H1 (cell line): ENCODE measurements around the gene TNFAIP1. TPM values are rescaled to one million over a fixed set of nuclear protein-coding genes. Genes with fewer than 3 reads are reported as not detected.

Experiments
- CTCF ChIA-PET: fragments of 300-600 bp; sonication (Branson Sonifier 250); formaldehyde crosslinking; loops from one replicate; lab custom pipeline; 2021; ENCODE audit not compliant: partially characterized antibody; lab: Charles Lee
- POLR2A ChIA-PET: fragments of 300-600 bp; sonication (Branson Sonifier 250); formaldehyde crosslinking; loops from one replicate; lab custom pipeline; 2021; ENCODE audit warnings: inconsistent platforms; ENCODE audit not compliant: partially characterized antibody; lab: Charles Lee
- DNase-seq, 2 experiments: peaks; one replicate each; pipeline versions ENCODE4 v3.0.0 to v3.0.0-alpha.2; 2010 to 2022; ENCODE audit warnings: low spot score in 2 of 2, low read depth in 1 of 2, mixed read lengths in 1 of 2
- FAIRE-seq: peaks from 2 replicates; lab custom pipeline; 2011; peaks lifted over from hg19 to GRCh38; lab: Jason Lieb, UNC
- H2AFZ ChIP-seq: 2 replicates; pipeline ENCODE4 v1.8.1; 2012; ENCODE audit warnings: low read length, inconsistent platforms
- H2AK5ac ChIP-seq: 2 replicates; pipeline ENCODE4 v1.6.1; 2013; ENCODE audit warnings: low read depth, low read length
- H2BK120ac ChIP-seq: replicated peaks from 2 replicates; pipeline ENCODE3; 2013; ENCODE audit warnings: low read depth, low read length, inconsistent platforms
- H2BK12ac ChIP-seq: 2 replicates; pipeline ENCODE4 v1.6.1; 2013; ENCODE audit warnings: low read depth, low read length
- H2BK15ac ChIP-seq: 2 replicates; pipeline ENCODE4 v1.6.1; 2013; ENCODE audit warnings: low read length
- H2BK20ac ChIP-seq: 2 replicates; pipeline ENCODE4 v1.6.1; 2013; ENCODE audit warnings: low read length
- H2BK5ac ChIP-seq: 2 replicates; pipeline ENCODE4 v1.6.1; 2013; ENCODE audit warnings: low read depth, low read length
- H3K14ac ChIP-seq: 2 replicates; pipeline ENCODE4 v1.6.1; 2013; ENCODE audit warnings: inconsistent platforms; ENCODE audit not compliant: insufficient read length
- H3K18ac ChIP-seq: 2 replicates; pipeline ENCODE4 v1.6.1; 2013; ENCODE audit warnings: low read length; ENCODE audit errors: extremely low read depth
- H3K23ac ChIP-seq: 2 replicates; pipeline ENCODE4 v1.6.1; 2013; ENCODE audit warnings: inconsistent platforms; ENCODE audit not compliant: insufficient read length
- H3K23me2 ChIP-seq: 2 replicates; pipeline ENCODE4 v1.6.1; 2013; ENCODE audit warnings: low read depth, low read length
- H3K27ac ChIP-seq: 2 replicates; pipeline ENCODE4 v1.6.1; 2011; ENCODE audit warnings: low read depth, low read length, inconsistent platforms
- H3K27me3 ChIP-seq, 4 experiments: replicated peaks in 1 of 4; 1 replicate in 1 of 4; 2 replicates in 3 of 4; pipeline versions ENCODE4 v1.6.1 to v1.8.1; 2011 to 2013; ENCODE audit warnings: low read length in 3 of 4, mild to moderate bottlenecking in 3 of 4, inconsistent platforms in 2 of 4, mixed read lengths in 2 of 4, moderate library complexity in 1 of 4; ENCODE audit not compliant: control insufficient read depth in 3 of 4, insufficient read depth in 3 of 4; ENCODE audit errors: extremely low read depth in 1 of 4
- H3K36me3 ChIP-seq, 4 experiments: 2 replicates each; pipeline versions ENCODE4 v1.6.1 to v1.8.1; 2011 to 2013; ENCODE audit warnings: mild to moderate bottlenecking in 4 of 4, low read length in 3 of 4, moderate library complexity in 2 of 4, control low read depth in 1 of 4, inconsistent platforms in 1 of 4; ENCODE audit not compliant: insufficient read depth in 4 of 4, control insufficient read depth in 2 of 4
- H3K4ac ChIP-seq: replicated peaks from 2 replicates; pipeline ENCODE3; 2013; ENCODE audit warnings: low read length, low read depth, mixed read lengths, inconsistent platforms; ENCODE audit not compliant: insufficient read length
- H3K4me1 ChIP-seq, 4 experiments: replicated peaks in 1 of 4; 1 replicate in 1 of 4; 2 replicates in 3 of 4; pipeline versions ENCODE4 v1.6.1 to v1.8.1; 2011 to 2013; ENCODE audit warnings: low read length in 3 of 4, inconsistent platforms in 2 of 4, mixed read lengths in 1 of 4; ENCODE audit not compliant: insufficient read depth in 4 of 4, control insufficient read depth in 3 of 4
- H3K4me2 ChIP-seq, 2 experiments: 2 replicates each; pipeline versions ENCODE4 v1.6.1 to v1.8.1; 2011 to 2013; ENCODE audit warnings: low read depth in 2 of 2, low read length in 2 of 2, control low read depth in 1 of 2, inconsistent platforms in 1 of 2, mild to moderate bottlenecking in 1 of 2; ENCODE audit not compliant: insufficient read depth in 1 of 2
- H3K4me3 ChIP-seq, 4 experiments: fragments of 200-600, 300-600 bp in 1 of 4; sonication (generic), shearing (Covaris generic), sonication (Bioruptor Twin) in 1 of 4; 2 replicates each; pipeline versions ENCODE4 v1.5.1 to v1.8.1; 2011 to 2016; ENCODE audit warnings: low read length in 4 of 4, low read depth in 3 of 4, control low read depth in 2 of 4, inconsistent platforms in 2 of 4, mild to moderate bottlenecking in 2 of 4, mixed read lengths in 1 of 4, moderate library complexity in 1 of 4; ENCODE audit not compliant: insufficient read depth in 2 of 4; ENCODE audit errors: extremely low read depth in 1 of 4
- H3K56ac ChIP-seq: replicated peaks from 2 replicates; pipeline ENCODE3; 2013; ENCODE audit warnings: low read depth, mild to moderate bottlenecking, mixed read lengths, low read length, inconsistent platforms; ENCODE audit not compliant: insufficient read length
- H3K79me1 ChIP-seq: 2 replicates; pipeline ENCODE4 v1.6.1; 2013; ENCODE audit warnings: low read depth, low read length, control low read depth
- H3K79me2 ChIP-seq, 2 experiments: 2 replicates each; pipeline versions ENCODE4 v1.6.1 to v1.8.1; 2012 to 2013; ENCODE audit warnings: low read length in 2 of 2, mild to moderate bottlenecking in 2 of 2, inconsistent platforms in 1 of 2; ENCODE audit not compliant: insufficient read depth in 2 of 2, control insufficient read depth in 1 of 2
- H3K9ac ChIP-seq, 4 experiments: replicated peaks in 1 of 4; 1 replicate in 1 of 4; 2 replicates in 3 of 4; pipeline versions ENCODE4 v1.6.1 to v1.8.1; 2011 to 2013; ENCODE audit warnings: low read depth in 3 of 4, low read length in 3 of 4, control low read depth in 2 of 4, mild to moderate bottlenecking in 2 of 4, moderate library complexity in 2 of 4, inconsistent platforms in 1 of 4; ENCODE audit errors: extremely low read depth in 1 of 4
- H3K9me3 ChIP-seq, 2 experiments: 2 replicates each; pipeline versions ENCODE4 v1.6.1 to v1.8.1; 2012 to 2013; ENCODE audit warnings: mild to moderate bottlenecking in 2 of 2, moderate library complexity in 2 of 2, control low read depth in 1 of 2, inconsistent platforms in 1 of 2, low read depth in 1 of 2, low read length in 1 of 2, mixed read lengths in 1 of 2; ENCODE audit not compliant: insufficient read depth in 2 of 2
- H4K20me1 ChIP-seq, 2 experiments: replicated peaks in 1 of 2; 2 replicates each; pipeline versions ENCODE3 to v1.8.1; 2011 to 2013; ENCODE audit warnings: inconsistent platforms in 2 of 2, low read length in 2 of 2, mild to moderate bottlenecking in 1 of 2; ENCODE audit not compliant: insufficient read depth in 2 of 2, control insufficient read depth in 1 of 2
- H4K5ac ChIP-seq: 2 replicates; pipeline ENCODE4 v1.6.1; 2013; ENCODE audit warnings: low read length, low read depth, mixed read lengths, inconsistent platforms; ENCODE audit not compliant: insufficient read length
- H4K8ac ChIP-seq: 2 replicates; pipeline ENCODE4 v1.8.0; 2013; ENCODE audit warnings: mild to moderate bottlenecking, moderate library complexity, low read length, inconsistent platforms; ENCODE audit not compliant: insufficient read depth; ENCODE audit errors: extremely low read depth
- H4K91ac ChIP-seq: replicated peaks from 2 replicates; pipeline ENCODE3; 2013; ENCODE audit warnings: low read length, mixed read lengths, inconsistent platforms; ENCODE audit not compliant: insufficient read length
- ATF2 ChIP-seq: IDR thresholded peaks from 2 replicates; pipeline ENCODE4 v1.6.1; 2012; ENCODE audit warnings: low read length, inconsistent platforms
- BRCA1 ChIP-seq: IDR thresholded peaks from 2 replicates; pipeline ENCODE4 v1.6.1; 2012; ENCODE audit warnings: low read depth, low read length, improper control_type of control experiment
- HDAC6 ChIP-seq: IDR thresholded peaks from one replicate; pipeline ENCODE4 v1.7.1; 2012; ENCODE audit warnings: low read depth, mild to moderate bottlenecking, inconsistent platforms, low read length, moderate library complexity
- JUN ChIP-seq: IDR thresholded peaks from 2 replicates; pipeline ENCODE4 v1.6.1; 2011; ENCODE audit warnings: low read depth, mild to moderate bottlenecking, improper control_type of control experiment, low read length
- POU5F1 ChIP-seq: IDR thresholded peaks from 2 replicates; pipeline ENCODE4 v1.6.1; 2011; ENCODE audit warnings: low read depth, mild to moderate bottlenecking, low read length, moderate library complexity
- RBBP5 ChIP-seq: IDR thresholded peaks from 2 replicates; pipeline ENCODE4 v1.7.1; 2012; ENCODE audit warnings: low read depth, mild to moderate bottlenecking, inconsistent platforms, low read length, moderate library complexity, borderline replicate concordance
- RFX5 ChIP-seq: IDR thresholded peaks from 2 replicates; pipeline ENCODE4 v1.6.1; 2011; ENCODE audit warnings: low read depth, low read length, improper control_type of control experiment, borderline replicate concordance
- SAP30 ChIP-seq: fragments of 300-600 bp; sonication (generic); IDR thresholded peaks from 2 replicates; pipeline ENCODE4 v1.7.1; 2012; ENCODE audit warnings: low read length, moderate library complexity, mild to moderate bottlenecking, inconsistent platforms; ENCODE audit not compliant: insufficient read depth, insufficient replicate concordance
- TBP ChIP-seq: IDR thresholded peaks from 2 replicates; pipeline ENCODE4 v1.6.1; 2011; ENCODE audit warnings: low read depth, low read length, improper control_type of control experiment
- ZNF274 ChIP-seq: IDR thresholded peaks from 2 replicates; pipeline ENCODE4 v1.7.0; 2012; ENCODE audit warnings: low read length, borderline replicate concordance; ENCODE audit errors: extremely low read depth
- WGBS, 2 experiments: shearing (Covaris generic) in 1 of 2; methylation state at CpG; one replicate each; pipeline versions ENCODE4 v1.1.6 to v1.1.7; 2013 to 2015; ENCODE audit warnings: low lambda C conversion rate in 2 of 2, mixed read lengths in 2 of 2, inconsistent platforms in 1 of 2, low coverage in 1 of 2, missing lambda C conversion rate in 1 of 2; ENCODE audit not compliant: insufficient replicate concordance in 2 of 2, insufficient coverage in 1 of 2, insufficient read length in 1 of 2; ENCODE audit errors: extremely low coverage in 1 of 2, missing lambda C conversion rate in 1 of 2; 5-methylcytosine and 5-hydroxymethylcytosine counted together
- polyA plus RNA-seq, 7 experiments: library from polyadenylated mRNA; depleted of rRNA in 3 of 7; stranded (reverse) in 5 of 7; unstranded in 2 of 7; fragments of >200 nt in 5 of 7; fragments of 200-250 nt in 2 of 7; gene quantifications; 1 replicate in 5 of 7; 2 replicates in 1 of 7; 4 replicates in 1 of 7; pipeline versions ENCODE4 v1.2.1 to v1.2.3, GENCODE V29; 2011 to 2013; ENCODE audit warnings: missing spikeins in 2 of 7, mixed read lengths in 2 of 7
- total RNA-seq: library from RNA; stranded (reverse); fragmentation: NEBNext Ultra II Directional; extraction: Animal tissue kit (Norgen Biotek cat#: 25700); gene quantifications from 2 replicates; pipeline ENCODE4 v1.2.1, GENCODE V29; 2021

Gene TNFAIP1
- total and polyA plus RNA-seq, 2 of the 8 experiments (the other 6 are each of a cell fraction or from before 2014, with no cell fraction given): 16.9 to 19.5 TPM

- ChIA-PET POLR2A (interaction anchor here (0.7 to 0.8 kb wide), 2 partner anchors 10 to 200 kb away, joined by 3 to 4 read pairs; no protein-coding TSS in a partner anchor), CTCF (interaction anchor here (0.8 to 1.3 kb wide), 5 partner anchors 8 to 59 kb away, joined by 3 to 5 read pairs (median 3); no protein-coding TSS in a partner anchor)
- no peak for DNase-seq
These were observed 41.6 kb upstream of the TNFAIP1 start for GRCh38 chr17:28293994-28294393.

More at GRCh38 chr17:28293994-28294393, 41.6 kb upstream of the TNFAIP1 start:
- H3K23me2 ChIP-seq: no peaks in the 10 kb centered on the region
- H4K8ac ChIP-seq: no peak overlapping the region
- no peak overlapping the region for H3K9ac ChIP-seq
- no peak overlapping the region for H4K91ac ChIP-seq
- no peak overlapping the region for H3K4me3 ChIP-seq
- H2BK5ac ChIP-seq: no peak overlapping the region
- H3K36me3 ChIP-seq: no peaks in the 10 kb centered on the region
- no peak overlapping the region for H3K14ac ChIP-seq
- H3K4ac ChIP-seq: no peak overlapping the region
- no peak overlapping the region for H4K5ac ChIP-seq
- H3K18ac ChIP-seq: no peak overlapping the region
- no peak overlapping the region for H3K23ac ChIP-seq
- H3K27me3 ChIP-seq: no peaks in the 10 kb centered on the region
- no peak overlapping the region for H2BK20ac ChIP-seq
- H4K20me1 ChIP-seq: no peaks in the 10 kb centered on the region
- H3K79me2 ChIP-seq: no peaks in the 10 kb centered on the region
- H3K4me1 ChIP-seq: no peaks in the 10 kb centered on the region
- no peak overlapping the region for H3K4me2 ChIP-seq
- H2BK12ac ChIP-seq: no peak overlapping the region
- H3K79me1 ChIP-seq: no peaks in the 10 kb centered on the region
- no peak overlapping the region for H2AK5ac ChIP-seq
- H3K27ac ChIP-seq: no peak overlapping the region
- no peak overlapping the region for H3K56ac ChIP-seq
- no peak overlapping the region for H2BK15ac ChIP-seq
- 92% methylated on average over 6 of the region's 6 CpGs; no CpG with 5 or more reads in 1 of the 2 experiments for WGBS, 2 experiments
- TF ChIP-seq BRCA1 (no peak), JUN (no peak), SAP30 (no peak), HDAC6 (no peak), RBBP5 (no peak), ZNF274 (no peak), TBP (no peak), RFX5 (no peak), ATF2 (no peak), POU5F1 (no peak)
- H2AFZ ChIP-seq: no peak overlapping the region
- FAIRE-seq: no peak
- no peak overlapping the region for H2BK120ac ChIP-seq
- no peaks in the 10 kb centered on the region for H3K9me3 ChIP-seq
